Heart left ventricle (tissue), 13 donors: ENCODE measurements around the gene COMMD1.

Experiments used
- POLR2A ChIP-seq, 2 donors: fragments of 450-650 bp; IDR thresholded peaks; one replicate each; pipeline ENCODE4 v1.6.1; 2017; ENCODE audit warnings: antibody characterized with exemption in 2 of 2, mild to moderate bottlenecking in 2 of 2, moderate library complexity in 2 of 2
- TF ChIP-seq, protein P1 (sequence below), 12 donors: fragments of 200-600 bp; sonication (generic) in 4 of 12; IDR thresholded peaks; one replicate each; pipeline versions ENCODE4 v1.5.0 to v1.8.0; 2018 to 2022; ENCODE audit warnings: antibody characterized with exemption in 12 of 12, mild to moderate bottlenecking in 5 of 12
- donor health status: ischemic (EF 13 %, LVEDD 7.1; RV severe dilation, severe dysfunction).
- donor health status: DM: no; HTN: yes; CAD: no.
- donor health status: DM: no; HTN: no; CAD: no.
- donor health status: ischemic (EF 25% LVEDD 6.9; RV normal size, moderate dysfunction).
- donor health status: ischemic (EF 25% LVEDD 5.7; RV mildly dilated, moderate dysfunction).
- donor health status: ischemic (EF 35%, LVEDD 5.7; RV mildly dilated, moderate dysfunction).
- donor health status: nonischemic (EF 11% LVEDD 7.7; RV severe dilation, severe dysfunction).
- donor health status: DM: yes; HTN: yes; CAD: no.
- donor health status: PGD.
- donor health status: ischemic (EF 29% LVEDD 5.4; RV normal size, mild dysfunction).
- donor health status: nonischemic (EF 23%, LVEDD 6.1; RV moderate dilation, normal function).

- TF ChIP-seq, protein P1, sequence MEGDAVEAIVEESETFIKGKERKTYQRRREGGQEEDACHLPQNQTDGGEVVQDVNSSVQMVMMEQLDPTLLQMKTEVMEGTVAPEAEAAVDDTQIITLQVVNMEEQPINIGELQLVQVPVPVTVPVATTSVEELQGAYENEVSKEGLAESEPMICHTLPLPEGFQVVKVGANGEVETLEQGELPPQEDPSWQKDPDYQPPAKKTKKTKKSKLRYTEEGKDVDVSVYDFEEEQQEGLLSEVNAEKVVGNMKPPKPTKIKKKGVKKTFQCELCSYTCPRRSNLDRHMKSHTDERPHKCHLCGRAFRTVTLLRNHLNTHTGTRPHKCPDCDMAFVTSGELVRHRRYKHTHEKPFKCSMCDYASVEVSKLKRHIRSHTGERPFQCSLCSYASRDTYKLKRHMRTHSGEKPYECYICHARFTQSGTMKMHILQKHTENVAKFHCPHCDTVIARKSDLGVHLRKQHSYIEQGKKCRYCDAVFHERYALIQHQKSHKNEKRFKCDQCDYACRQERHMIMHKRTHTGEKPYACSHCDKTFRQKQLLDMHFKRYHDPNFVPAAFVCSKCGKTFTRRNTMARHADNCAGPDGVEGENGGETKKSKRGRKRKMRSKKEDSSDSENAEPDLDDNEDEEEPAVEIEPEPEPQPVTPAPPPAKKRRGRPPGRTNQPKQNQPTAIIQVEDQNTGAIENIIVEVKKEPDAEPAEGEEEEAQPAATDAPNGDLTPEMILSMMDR (IDR thresholded peaks at IDR 0.05) = no peak
- TF ChIP-seq POLR2A (IDR thresholded peaks at IDR 0.05) = no peak
These were observed 89.6 kb downstream of the COMMD1 start for GRCh38 chr2:61995065-61995464.
